Measurements from ENCODE around the gene MGAT5. TPM values are rescaled to one million over a fixed set of nuclear protein-coding genes. Genes with fewer than 3 reads are reported as not detected.
A peak's percentile ranks its signal among the peaks of the same experiment; 100 is the strongest.

Gene MGAT5
- total and polyA plus RNA-seq, 4 donors = 3.6 to 53.7 (median 31.3) TPM

DNA sequence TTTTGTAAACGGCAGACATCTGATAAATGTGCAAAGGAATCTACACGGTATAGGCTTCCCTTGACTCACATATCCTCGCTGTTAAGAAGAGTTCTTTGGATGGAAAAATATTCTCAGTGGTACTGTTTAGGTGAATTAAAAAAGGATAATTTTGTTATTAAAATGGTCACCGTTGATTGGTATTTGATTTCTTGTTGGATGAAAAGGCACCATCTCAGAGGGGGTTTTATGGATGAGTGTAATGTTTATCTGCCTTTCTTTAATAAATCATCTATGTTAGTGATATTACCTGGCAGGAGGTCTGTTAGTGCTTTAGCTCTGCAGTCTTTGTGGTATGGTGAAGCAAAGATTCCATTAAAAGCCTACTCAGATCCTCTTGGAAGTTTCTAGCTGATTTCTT is 92.3 kb downstream of the MGAT5 start:
- H3K36me3 ChIP-seq (ENCODE audit: control insufficient read depth in 4 of 4, insufficient read depth in 4 of 4, low read length in 4 of 4) = peaks cover 0 to 19% (median under 1%) of the 10 kb centered on the region in 4 donors
- no peaks in the 10 kb centered on the region for H3K9me3 ChIP-seq (ENCODE audit: control insufficient read depth in 4 of 4, insufficient read depth in 3 of 4, low read length in 3 of 4)
- no peak overlapping the region for H3K9ac ChIP-seq (ENCODE audit: insufficient read depth in 1 of 2, low read length in 2 of 2)
- H3K4me3 ChIP-seq = no peak overlapping the region
- TF ChIP-seq, protein P1, sequence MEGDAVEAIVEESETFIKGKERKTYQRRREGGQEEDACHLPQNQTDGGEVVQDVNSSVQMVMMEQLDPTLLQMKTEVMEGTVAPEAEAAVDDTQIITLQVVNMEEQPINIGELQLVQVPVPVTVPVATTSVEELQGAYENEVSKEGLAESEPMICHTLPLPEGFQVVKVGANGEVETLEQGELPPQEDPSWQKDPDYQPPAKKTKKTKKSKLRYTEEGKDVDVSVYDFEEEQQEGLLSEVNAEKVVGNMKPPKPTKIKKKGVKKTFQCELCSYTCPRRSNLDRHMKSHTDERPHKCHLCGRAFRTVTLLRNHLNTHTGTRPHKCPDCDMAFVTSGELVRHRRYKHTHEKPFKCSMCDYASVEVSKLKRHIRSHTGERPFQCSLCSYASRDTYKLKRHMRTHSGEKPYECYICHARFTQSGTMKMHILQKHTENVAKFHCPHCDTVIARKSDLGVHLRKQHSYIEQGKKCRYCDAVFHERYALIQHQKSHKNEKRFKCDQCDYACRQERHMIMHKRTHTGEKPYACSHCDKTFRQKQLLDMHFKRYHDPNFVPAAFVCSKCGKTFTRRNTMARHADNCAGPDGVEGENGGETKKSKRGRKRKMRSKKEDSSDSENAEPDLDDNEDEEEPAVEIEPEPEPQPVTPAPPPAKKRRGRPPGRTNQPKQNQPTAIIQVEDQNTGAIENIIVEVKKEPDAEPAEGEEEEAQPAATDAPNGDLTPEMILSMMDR (IDR thresholded peaks at IDR 0.05; ENCODE audit: control extremely low read depth, extremely low read depth) = no peak
- no peak overlapping the region for H3K27ac ChIP-seq (ENCODE audit: low read depth in 1 of 2, low read length in 1 of 2)
- ATAC-seq (ENCODE audit: insufficient read depth, low FRiP score) (no peak), DNase-seq (no peak)
- no peaks in the 10 kb centered on the region for H3K27me3 ChIP-seq (ENCODE audit: control insufficient read depth in 3 of 3, insufficient read depth in 3 of 3, low read length in 2 of 3)
- 96 to 97% methylated on average over 4 of the region's 4 CpGs for WGBS, 2 donors
- H3K4me1 ChIP-seq (ENCODE audit: control insufficient read depth in 5 of 5, insufficient read depth in 5 of 5, low read length in 5 of 5) = no peaks in the 10 kb centered on the region

DNA sequence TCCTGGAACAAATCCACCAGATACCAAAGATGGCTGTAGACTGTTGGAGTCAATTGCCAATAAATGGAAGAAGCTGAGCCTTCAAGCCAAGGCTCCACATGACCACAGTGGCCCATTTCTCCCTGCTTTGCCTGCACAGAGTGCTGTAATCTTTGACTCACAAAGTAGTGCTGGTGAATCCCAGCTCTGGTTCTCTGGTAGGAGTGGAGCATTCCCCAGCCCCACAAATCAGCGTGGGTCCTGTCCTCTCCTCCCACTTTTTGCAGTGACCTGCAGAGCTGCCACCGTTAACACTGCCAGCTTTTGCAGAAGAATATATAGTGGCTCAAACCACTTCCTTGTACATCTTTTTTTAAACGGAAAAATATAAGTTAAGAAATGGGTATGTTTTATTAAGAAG is 93.9 kb downstream of the MGAT5 start:
- Histone ChIP-seq H3K27me3 (ENCODE audit: control insufficient read depth in 3 of 3, insufficient read depth in 3 of 3, low read length in 2 of 3) (no peaks in the 10 kb centered on the region), H3K9me3 (ENCODE audit: control insufficient read depth in 4 of 4, insufficient read depth in 3 of 4, low read length in 3 of 4) (no peaks in the 10 kb centered on the region), H3K9ac (ENCODE audit: insufficient read depth in 1 of 2, low read length in 2 of 2) (no peak overlapping the region), H3K4me3 (no peak overlapping the region), H3K36me3 (ENCODE audit: control insufficient read depth in 4 of 4, insufficient read depth in 4 of 4, low read length in 4 of 4) (peaks cover 0 to 13% (median 2%) of the 10 kb centered on the region in 4 donors), H3K27ac (ENCODE audit: low read depth in 1 of 2, low read length in 1 of 2) (peak overlapping the region in 1 of 2 donors; percentile 31), H3K4me1 (ENCODE audit: control insufficient read depth in 5 of 5, insufficient read depth in 5 of 5, low read length in 5 of 5) (peaks cover 0 to 5% (median 0%) of the 10 kb centered on the region in 5 donors)
- ATAC-seq (ENCODE audit: insufficient read depth, low FRiP score) = no peak
- TF ChIP-seq, protein P1 (IDR thresholded peaks at IDR 0.05; ENCODE audit: control extremely low read depth, extremely low read depth) = no peak
- 35 to 44% methylated on average over 3 of the region's 3 CpGs for WGBS, 2 donors
- DNase-seq = no peak

DNA sequence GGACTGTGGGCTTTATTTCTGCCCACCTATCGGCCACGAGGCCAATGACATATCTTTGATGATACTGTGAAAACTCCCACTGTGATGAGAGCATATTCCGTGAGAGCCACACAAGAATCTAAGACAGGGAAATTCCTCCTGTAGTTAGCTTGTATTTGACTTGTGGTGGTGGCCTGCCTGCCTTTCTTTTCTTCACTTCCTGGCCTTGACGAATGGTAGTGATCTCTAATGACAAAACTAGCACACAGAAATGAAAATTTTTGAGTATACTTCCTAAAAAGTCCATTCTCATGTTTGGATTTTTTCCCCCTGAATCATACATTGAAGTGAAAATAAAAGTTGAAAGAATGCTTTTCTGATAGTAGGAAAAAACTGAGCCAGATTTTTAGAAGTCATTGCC is 94.4 kb downstream of the MGAT5 start:
- TF ChIP-seq, protein P1 (IDR thresholded peaks at IDR 0.05; ENCODE audit: control extremely low read depth, extremely low read depth) = no peak
- H3K9ac ChIP-seq (ENCODE audit: insufficient read depth in 1 of 2, low read length in 2 of 2) = no peak overlapping the region
- H3K9me3 ChIP-seq (ENCODE audit: control insufficient read depth in 4 of 4, insufficient read depth in 3 of 4, low read length in 3 of 4) = no peaks in the 10 kb centered on the region
- ATAC-seq (ENCODE audit: insufficient read depth, low FRiP score) (no peak), DNase-seq (no peak)
- WGBS, 2 donors = 83 to 84% methylated on average over 4 of the region's 4 CpGs
- peaks cover 0 to 13% (median 2%) of the 10 kb centered on the region in 4 donors for H3K36me3 ChIP-seq (ENCODE audit: control insufficient read depth in 4 of 4, insufficient read depth in 4 of 4, low read length in 4 of 4)
- peaks cover 0 to 5% (median 0%) of the 10 kb centered on the region in 5 donors for H3K4me1 ChIP-seq (ENCODE audit: control insufficient read depth in 5 of 5, insufficient read depth in 5 of 5, low read length in 5 of 5)
- no peak overlapping the region for H3K4me3 ChIP-seq
- no peaks in the 10 kb centered on the region for H3K27me3 ChIP-seq (ENCODE audit: control insufficient read depth in 3 of 3, insufficient read depth in 3 of 3, low read length in 2 of 3)
- peak overlapping the region in 1 of 2 donors; percentile 31 for H3K27ac ChIP-seq (ENCODE audit: low read depth in 1 of 2, low read length in 1 of 2)

DNA sequence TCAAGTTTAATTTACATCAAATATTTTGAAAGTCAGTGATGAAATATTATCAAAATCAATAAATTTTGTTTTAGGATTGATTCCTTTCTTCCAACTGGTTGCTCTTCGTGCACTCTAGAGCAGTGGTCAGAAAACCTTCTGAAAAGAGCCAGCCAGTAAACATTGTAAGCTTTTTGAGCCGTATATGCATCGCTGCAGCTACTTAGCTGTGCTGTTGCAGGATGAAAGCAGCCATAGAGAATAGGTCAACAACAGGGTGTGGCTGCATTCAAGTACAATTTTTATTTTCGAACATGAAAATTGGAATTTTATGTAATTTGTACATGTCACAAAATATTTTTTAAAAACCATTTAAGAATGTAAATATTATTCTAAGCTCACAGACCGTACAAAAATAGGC is 94.9 kb downstream of the MGAT5 start:
- peaks cover 0 to 13% (median 2%) of the 10 kb centered on the region in 4 donors for H3K36me3 ChIP-seq (ENCODE audit: control insufficient read depth in 4 of 4, insufficient read depth in 4 of 4, low read length in 4 of 4)
- DNase-seq (no peak), ATAC-seq (ENCODE audit: insufficient read depth, low FRiP score) (no peak)
- H3K4me3 ChIP-seq = no peak overlapping the region
- no peak overlapping the region for H3K9ac ChIP-seq (ENCODE audit: insufficient read depth in 1 of 2, low read length in 2 of 2)
- H3K27ac ChIP-seq (ENCODE audit: low read depth in 1 of 2, low read length in 1 of 2) = no peak overlapping the region
- peaks cover 0 to 5% (median 0%) of the 10 kb centered on the region in 5 donors for H3K4me1 ChIP-seq (ENCODE audit: control insufficient read depth in 5 of 5, insufficient read depth in 5 of 5, low read length in 5 of 5)
- TF ChIP-seq, protein P1 (IDR thresholded peaks at IDR 0.05; ENCODE audit: control extremely low read depth, extremely low read depth) = no peak
- no peaks in the 10 kb centered on the region for H3K9me3 ChIP-seq (ENCODE audit: control insufficient read depth in 4 of 4, insufficient read depth in 3 of 4, low read length in 3 of 4)
- no peaks in the 10 kb centered on the region for H3K27me3 ChIP-seq (ENCODE audit: control insufficient read depth in 3 of 3, insufficient read depth in 3 of 3, low read length in 2 of 3)
- 55 to 66% methylated on average over 5 of the region's 5 CpGs for WGBS, 2 donors
